ENCODE measurements around the gene PRSS57. TPM values are rescaled to one million over a fixed set of nuclear protein-coding genes. Genes with fewer than 3 reads are reported as not detected.

The PRSS57 gene
- total and polyA plus RNA-seq, 2 of the 13 experiments (the other 11 are each of a cell fraction or from before 2014, with no cell fraction given): 0.12 TPM; not detected in 1

GRCh38 chr19:718991-719512 lies 23.8 kb upstream of the PRSS57 start (continued):
- TF ChIP-seq ETS1 (CRISPR knock-in tag; IDR thresholded peaks at IDR 0.05): 0 out of 2 replicates have a peak, but pooled peaks have one; percentile 51
- TF ChIP-seq MLLT10 (CRISPR knock-in tag; IDR thresholded peaks at IDR 0.05): no peak
- no peak for TF ChIP-seq MATR3 (CRISPR knock-in tag; IDR thresholded peaks at IDR 0.05)
- no peak for TF ChIP-seq FOXK2 (IDR thresholded peaks at IDR 0.05)
- peak; percentile 58; the same call in 1 of the 2 replicates for TF ChIP-seq ATF7-NPFF (CRISPR knock-in tag; IDR thresholded peaks at IDR 0.05; ENCODE audit: low read depth)
- TF ChIP-seq FOSL2 (CRISPR knock-in tag; IDR thresholded peaks at IDR 0.05): peak; percentile 42
- no peak for TF ChIP-seq PRMT3 (CRISPR knock-in tag; IDR thresholded peaks at IDR 0.05; ENCODE audit: borderline replicate concordance, low read depth)
- peak; percentile 63; the same call in 1 of the 2 replicates for TF ChIP-seq ZNF33B (CRISPR knock-in tag; IDR thresholded peaks at IDR 0.05)
- TF ChIP-seq E2F5 (CRISPR knock-in tag; conservative IDR thresholded peaks at IDR 0.05): no peak
- peak; percentile 45; the same call in 1 of the 2 replicates for TF ChIP-seq MTA1 (CRISPR knock-in tag; IDR thresholded peaks at IDR 0.05; ENCODE audit: borderline replicate concordance)
- peak; percentile 59 for TF ChIP-seq SPEN (CRISPR knock-in tag; IDR thresholded peaks at IDR 0.05; ENCODE audit: low read depth)
- no peak for TF ChIP-seq FOXO4 (CRISPR knock-in tag; conservative IDR thresholded peaks at IDR 0.05)
- peak; percentile 81 for TF ChIP-seq ZNF607 (CRISPR knock-in tag; IDR thresholded peaks at IDR 0.05; ENCODE audit: borderline replicate concordance)
- peak; percentile 16; the same call in 1 of the 2 replicates for TF ChIP-seq ZBTB38 (CRISPR knock-in tag; IDR thresholded peaks at IDR 0.05)
- peak; percentile 58; the same call in 1 of the 2 replicates for TF ChIP-seq ZBED4 (CRISPR knock-in tag; IDR thresholded peaks at IDR 0.05; ENCODE audit: borderline replicate concordance)
- peak; percentile 70 for TF ChIP-seq HOXA3 (CRISPR knock-in tag; IDR thresholded peaks at IDR 0.05)
- no peak for TF ChIP-seq FOXO1 (CRISPR knock-in tag; IDR thresholded peaks at IDR 0.05)
- peak; percentile 88 for TF ChIP-seq RARA (CRISPR knock-in tag; IDR thresholded peaks at IDR 0.05)
- TF ChIP-seq PCBP1 (IDR thresholded peaks at IDR 0.05; ENCODE audit: borderline replicate concordance, low read depth, low read length): 0 out of 2 replicates have a peak, but pooled peaks have one; percentile 13
- TF ChIP-seq DNMT3B (CRISPR knock-in tag; conservative IDR thresholded peaks at IDR 0.05): 0 out of 2 replicates have a peak, but pooled peaks have one; percentile 53
- peak; percentile 19; the same call in 1 of the 2 replicates for TF ChIP-seq PHF21A (CRISPR knock-in tag; IDR thresholded peaks at IDR 0.05)
- TF ChIP-seq FOXK1 (CRISPR knock-in tag; IDR thresholded peaks at IDR 0.05; ENCODE audit: borderline replicate concordance, low read depth): 0 out of 2 replicates have a peak, but pooled peaks have one; percentile 10
- peak; percentile 30; the same call in 1 of the 2 replicates for TF ChIP-seq ZNF274 (CRISPR knock-in tag; IDR thresholded peaks at IDR 0.05)

Measured in HepG2 (cell line).